ENCODE data around the gene GLMP. TPM values are rescaled to one million over a fixed set of nuclear protein-coding genes. Genes with fewer than 3 reads are reported as not detected.

The GLMP gene
- total and polyA plus RNA-seq, 2 of the 13 experiments (the other 11 are each of a cell fraction or from before 2014, with no cell fraction given): 44.6 to 75.8 TPM

DNA sequence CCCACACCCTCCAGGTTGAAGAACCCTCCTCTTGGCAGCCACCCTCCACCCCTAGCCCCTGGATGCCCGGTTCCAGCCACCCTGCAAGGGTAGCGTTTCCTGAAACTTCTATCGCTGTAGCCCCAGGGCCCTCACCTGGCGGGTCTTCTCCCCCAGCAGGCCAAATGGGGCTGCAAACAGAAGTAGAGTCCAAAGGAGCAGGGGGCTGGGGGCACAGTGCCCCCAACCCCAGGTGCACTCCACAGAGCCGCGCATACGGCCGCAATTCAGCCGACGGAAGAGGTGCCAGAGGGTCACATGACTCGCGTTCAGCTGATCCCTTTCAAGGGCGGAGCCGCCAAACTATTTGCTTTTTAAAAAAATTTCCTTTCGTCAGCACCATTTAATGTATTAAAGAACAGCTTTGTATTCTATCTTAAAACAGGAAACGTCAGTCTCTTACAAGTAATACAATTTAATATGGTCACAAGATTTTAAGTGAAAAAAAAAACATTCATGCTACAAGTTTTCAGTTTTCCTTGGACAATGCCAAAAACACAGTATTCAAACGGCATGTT is at the start of gene GLMP (continued):
- TF ChIP-seq ETV5 (CRISPR knock-in tag; IDR thresholded peaks at IDR 0.05; ENCODE audit: borderline replicate concordance): no peak; the same call in 1 of the 2 replicates
- TF ChIP-seq, protein P1, sequence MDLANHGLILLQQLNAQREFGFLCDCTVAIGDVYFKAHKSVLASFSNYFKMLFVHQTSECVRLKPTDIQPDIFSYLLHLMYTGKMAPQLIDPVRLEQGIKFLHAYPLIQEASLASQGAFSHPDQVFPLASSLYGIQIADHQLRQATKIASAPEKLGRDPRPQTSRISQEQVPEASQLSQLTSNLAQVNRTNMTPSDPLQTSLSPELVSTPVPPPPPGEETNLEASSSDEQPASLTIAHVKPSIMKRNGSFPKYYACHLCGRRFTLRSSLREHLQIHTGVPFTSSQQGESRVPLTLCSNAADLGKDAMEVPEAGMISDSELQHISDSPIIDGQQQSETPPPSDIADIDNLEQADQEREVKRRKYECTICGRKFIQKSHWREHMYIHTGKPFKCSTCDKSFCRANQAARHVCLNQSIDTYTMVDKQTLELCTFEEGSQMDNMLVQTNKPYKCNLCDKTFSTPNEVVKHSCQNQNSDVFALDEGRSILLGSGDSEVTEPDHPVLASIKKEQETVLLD (CRISPR knock-in tag; IDR thresholded peaks at IDR 0.05; ENCODE audit: low read depth): no peak
- no peak for TF ChIP-seq ZFYVE20 (CRISPR knock-in tag; IDR thresholded peaks at IDR 0.05; ENCODE audit: borderline replicate concordance, low read depth)
- TF ChIP-seq, protein P2, sequence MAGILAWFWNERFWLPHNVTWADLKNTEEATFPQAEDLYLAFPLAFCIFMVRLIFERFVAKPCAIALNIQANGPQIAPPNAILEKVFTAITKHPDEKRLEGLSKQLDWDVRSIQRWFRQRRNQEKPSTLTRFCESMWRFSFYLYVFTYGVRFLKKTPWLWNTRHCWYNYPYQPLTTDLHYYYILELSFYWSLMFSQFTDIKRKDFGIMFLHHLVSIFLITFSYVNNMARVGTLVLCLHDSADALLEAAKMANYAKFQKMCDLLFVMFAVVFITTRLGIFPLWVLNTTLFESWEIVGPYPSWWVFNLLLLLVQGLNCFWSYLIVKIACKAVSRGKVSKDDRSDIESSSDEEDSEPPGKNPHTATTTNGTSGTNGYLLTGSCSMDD (CRISPR knock-in tag; IDR thresholded peaks at IDR 0.05): no peak
- TF ChIP-seq, protein P3, sequence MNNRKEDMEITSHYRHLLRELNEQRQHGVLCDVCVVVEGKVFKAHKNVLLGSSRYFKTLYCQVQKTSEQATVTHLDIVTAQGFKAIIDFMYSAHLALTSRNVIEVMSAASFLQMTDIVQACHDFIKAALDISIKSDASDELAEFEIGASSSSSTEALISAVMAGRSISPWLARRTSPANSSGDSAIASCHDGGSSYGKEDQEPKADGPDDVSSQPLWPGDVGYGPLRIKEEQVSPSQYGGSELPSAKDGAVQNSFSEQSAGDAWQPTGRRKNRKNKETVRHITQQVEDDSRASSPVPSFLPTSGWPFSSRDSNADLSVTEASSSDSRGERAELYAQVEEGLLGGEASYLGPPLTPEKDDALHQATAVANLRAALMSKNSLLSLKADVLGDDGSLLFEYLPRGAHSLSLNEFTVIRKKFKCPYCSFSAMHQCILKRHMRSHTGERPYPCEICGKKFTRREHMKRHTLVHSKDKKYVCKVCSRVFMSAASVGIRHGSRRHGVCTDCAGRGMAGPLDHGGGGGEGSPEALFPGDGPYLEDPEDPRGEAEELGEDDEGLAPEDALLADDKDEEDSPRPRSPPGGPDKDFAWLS (CRISPR knock-in tag; IDR thresholded peaks at IDR 0.05; ENCODE audit: borderline replicate concordance): no peak
- TF ChIP-seq PHF5A (CRISPR knock-in tag; IDR thresholded peaks at IDR 0.05; ENCODE audit: low read depth, unreplicated experiment): no peak
- 0 out of 2 replicates have a peak, but pooled peaks have one; percentile 63 for TF ChIP-seq PAX8 (CRISPR knock-in tag; IDR thresholded peaks at IDR 0.05; ENCODE audit: borderline replicate concordance)
- TF ChIP-seq BCL6 (CRISPR knock-in tag; IDR thresholded peaks at IDR 0.05): no peak
- no peak for TF ChIP-seq ESRRA (CRISPR knock-in tag; IDR thresholded peaks at IDR 0.05; ENCODE audit: low read depth)
- no peak for TF ChIP-seq PTBP1 (IDR thresholded peaks at IDR 0.05; ENCODE audit: low read depth, low read length, poor library complexity, severe bottlenecking)
- no peak for TF ChIP-seq SETDB1 (CRISPR knock-in tag; IDR thresholded peaks at IDR 0.05; ENCODE audit: borderline replicate concordance)
- no peak for TF ChIP-seq ZNF619 (CRISPR knock-in tag; IDR thresholded peaks at IDR 0.05)
- no peak for TF ChIP-seq AGO1 (IDR thresholded peaks at IDR 0.05; ENCODE audit: low read depth, low read length, poor library complexity, severe bottlenecking)
- peak; percentile 81 for TF ChIP-seq TBX2 (CRISPR knock-in tag; IDR thresholded peaks at IDR 0.05; ENCODE audit: borderline replicate concordance)
- TF ChIP-seq, protein P4, sequence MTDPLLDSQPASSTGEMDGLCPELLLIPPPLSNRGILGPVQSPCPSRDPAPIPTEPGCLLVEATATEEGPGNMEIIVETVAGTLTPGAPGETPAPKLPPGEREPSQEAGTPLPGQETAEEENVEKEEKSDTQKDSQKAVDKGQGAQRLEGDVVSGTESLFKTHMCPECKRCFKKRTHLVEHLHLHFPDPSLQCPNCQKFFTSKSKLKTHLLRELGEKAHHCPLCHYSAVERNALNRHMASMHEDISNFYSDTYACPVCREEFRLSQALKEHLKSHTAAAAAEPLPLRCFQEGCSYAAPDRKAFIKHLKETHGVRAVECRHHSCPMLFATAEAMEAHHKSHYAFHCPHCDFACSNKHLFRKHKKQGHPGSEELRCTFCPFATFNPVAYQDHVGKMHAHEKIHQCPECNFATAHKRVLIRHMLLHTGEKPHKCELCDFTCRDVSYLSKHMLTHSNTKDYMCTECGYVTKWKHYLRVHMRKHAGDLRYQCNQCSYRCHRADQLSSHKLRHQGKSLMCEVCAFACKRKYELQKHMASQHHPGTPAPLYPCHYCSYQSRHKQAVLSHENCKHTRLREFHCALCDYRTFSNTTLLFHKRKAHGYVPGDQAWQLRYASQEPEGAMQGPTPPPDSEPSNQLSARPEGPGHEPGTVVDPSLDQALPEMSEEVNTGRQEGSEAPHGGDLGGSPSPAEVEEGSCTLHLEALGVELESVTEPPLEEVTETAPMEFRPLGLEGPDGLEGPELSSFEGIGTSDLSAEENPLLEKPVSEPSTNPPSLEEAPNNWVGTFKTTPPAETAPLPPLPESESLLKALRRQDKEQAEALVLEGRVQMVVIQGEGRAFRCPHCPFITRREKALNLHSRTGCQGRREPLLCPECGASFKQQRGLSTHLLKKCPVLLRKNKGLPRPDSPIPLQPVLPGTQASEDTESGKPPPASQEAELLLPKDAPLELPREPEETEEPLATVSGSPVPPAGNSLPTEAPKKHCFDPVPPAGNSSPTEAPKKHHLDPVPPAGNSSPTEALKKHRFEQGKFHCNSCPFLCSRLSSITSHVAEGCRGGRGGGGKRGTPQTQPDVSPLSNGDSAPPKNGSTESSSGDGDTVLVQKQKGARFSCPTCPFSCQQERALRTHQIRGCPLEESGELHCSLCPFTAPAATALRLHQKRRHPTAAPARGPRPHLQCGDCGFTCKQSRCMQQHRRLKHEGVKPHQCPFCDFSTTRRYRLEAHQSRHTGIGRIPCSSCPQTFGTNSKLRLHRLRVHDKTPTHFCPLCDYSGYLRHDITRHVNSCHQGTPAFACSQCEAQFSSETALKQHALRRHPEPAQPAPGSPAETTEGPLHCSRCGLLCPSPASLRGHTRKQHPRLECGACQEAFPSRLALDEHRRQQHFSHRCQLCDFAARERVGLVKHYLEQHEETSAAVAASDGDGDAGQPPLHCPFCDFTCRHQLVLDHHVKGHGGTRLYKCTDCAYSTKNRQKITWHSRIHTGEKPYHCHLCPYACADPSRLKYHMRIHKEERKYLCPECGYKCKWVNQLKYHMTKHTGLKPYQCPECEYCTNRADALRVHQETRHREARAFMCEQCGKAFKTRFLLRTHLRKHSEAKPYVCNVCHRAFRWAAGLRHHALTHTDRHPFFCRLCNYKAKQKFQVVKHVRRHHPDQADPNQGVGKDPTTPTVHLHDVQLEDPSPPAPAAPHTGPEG (CRISPR knock-in tag; IDR thresholded peaks at IDR 0.05): no peak
- no peak for TF ChIP-seq IKZF1 (IDR thresholded peaks at IDR 0.05)
- TF ChIP-seq, protein P5, sequence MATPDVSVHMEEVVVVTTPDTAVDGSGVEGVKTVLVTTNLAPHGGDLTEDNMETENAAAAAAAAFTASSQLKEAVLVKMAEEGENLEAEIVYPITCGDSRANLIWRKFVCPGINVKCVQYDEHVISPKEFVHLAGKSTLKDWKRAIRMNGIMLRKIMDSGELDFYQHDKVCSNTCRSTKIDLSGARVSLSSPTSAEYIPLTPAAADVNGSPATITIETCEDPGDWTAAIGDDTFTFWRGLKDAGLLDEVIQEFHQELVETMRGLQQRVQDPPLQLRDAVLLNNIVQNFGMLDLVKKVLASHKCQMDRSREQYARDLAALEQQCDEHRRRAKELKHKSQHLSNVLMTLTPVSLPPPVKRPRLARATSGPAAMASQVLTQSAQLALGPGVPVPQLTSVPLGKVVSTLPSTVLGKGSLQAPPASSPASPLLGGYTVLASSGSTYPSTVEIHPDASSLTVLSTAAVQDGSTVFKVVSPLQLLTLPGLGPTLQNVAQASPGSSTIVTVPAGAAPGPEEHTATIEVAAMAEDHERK (CRISPR knock-in tag; IDR thresholded peaks at IDR 0.05; ENCODE audit: low read depth): no peak
- no peak for TF ChIP-seq ZNF7 (CRISPR knock-in tag; IDR thresholded peaks at IDR 0.05)
